K562 (cell line): ENCODE measurements around the gene FOXM1. TPM values are rescaled to one million over a fixed set of nuclear protein-coding genes. Genes with fewer than 3 reads are reported as not detected.

Experiments
- FOXK2 ChIP-seq, 2 experiments: fragments of 450-650 bp; IDR thresholded peaks in 1 of 2; conservative IDR thresholded peaks in 1 of 2; 2 replicates each; pipeline ENCODE4 v1.6.1; 2016; ENCODE audit warnings: low read depth in 2 of 2, mild to moderate bottlenecking in 1 of 2
- HDAC2 ChIP-seq: fragments of 450-650 bp; IDR thresholded peaks from 2 replicates; pipeline ENCODE4 v1.6.1; 2016; ENCODE audit warnings: mild to moderate bottlenecking
- HMG20B ChIP-seq: fragments of 250-450 bp; sonication (Bioruptor Pico); IDR thresholded peaks from 2 replicates; pipeline ENCODE4 v1.5.0; 2021; ENCODE audit warnings: mild to moderate bottlenecking
- L3MBTL2 ChIP-seq: fragments of 450-650 bp; IDR thresholded peaks from 2 replicates; pipeline ENCODE4 v1.6.1; 2016; ENCODE audit warnings: mild to moderate bottlenecking, moderate library complexity
- MED1 ChIP-seq: sonication (generic); formaldehyde crosslinking; IDR thresholded peaks from 2 replicates; pipeline ENCODE4 v1.8.1; 2023; ENCODE audit warnings: missing genetic modification reagents, borderline replicate concordance
- MTA2 ChIP-seq: fragments of 450-650 bp; IDR thresholded peaks from 2 replicates; pipeline ENCODE4 v1.6.1; 2016; ENCODE audit warnings: low read depth
- PHF8 ChIP-seq: fragments of 200-600 bp; sonication (generic); IDR thresholded peaks from 2 replicates; pipeline ENCODE4 v1.6.1; 2012; ENCODE audit warnings: mixed run types, mild to moderate bottlenecking, inconsistent platforms, low read length, moderate library complexity, borderline replicate concordance
- SIRT6 ChIP-seq: IDR thresholded peaks from one replicate; pipeline ENCODE4 v1.6.1; 2012; ENCODE audit warnings: low read depth, mild to moderate bottlenecking, control low read depth, inconsistent platforms, low read length, moderate library complexity
- TEAD4 ChIP-seq, 2 experiments: sonication (generic) in 1 of 2; formaldehyde crosslinking in 1 of 2; IDR thresholded peaks; 2 replicates each; pipeline versions ENCODE4 v1.6.1 to v1.8.0; 2012 to 2022; ENCODE audit warnings: borderline replicate concordance in 1 of 2, inconsistent platforms in 1 of 2, low read length in 1 of 2, mild to moderate bottlenecking in 1 of 2, missing genetic modification reagents in 1 of 2
- THRAP3 ChIP-seq: fragments of 450-650 bp; IDR thresholded peaks from 2 replicates; pipeline ENCODE4 v1.6.1; 2016; ENCODE audit warnings: mild to moderate bottlenecking, inconsistent platforms, borderline replicate concordance
- ZKSCAN1 ChIP-seq: fragments of 150-350 bp; IDR thresholded peaks from 2 replicates; pipeline ENCODE4 v1.6.1; 2016; ENCODE audit warnings: low read depth, low read length
- ZNF23 ChIP-seq: fragments of 250-450 bp; sonication (Bioruptor Pico); IDR thresholded peaks from 2 replicates; pipeline ENCODE4 v1.4.0; 2020; ENCODE audit warnings: mild to moderate bottlenecking
- ZNF57 ChIP-seq: fragments of 450-650 bp; formaldehyde crosslinking; IDR thresholded peaks from 2 replicates; pipeline ENCODE4 v1.4.0; 2020; ENCODE audit warnings: mild to moderate bottlenecking, moderate library complexity
- ZNF583 ChIP-seq: fragments of 250-450 bp; sonication (Bioruptor Pico); IDR thresholded peaks from 2 replicates; pipeline ENCODE4 v1.4.0; 2020
- ZNF589 ChIP-seq: fragments of 200-800 bp; sonication (Bioruptor generic); IDR thresholded peaks from 2 replicates; pipeline ENCODE4 v1.6.1; 2016; ENCODE audit warnings: low read depth, missing genetic modification characterization, missing compliant biosample characterization
- polyA plus RNA-seq, 8 experiments: library from polyadenylated mRNA; depleted of rRNA in 4 of 8; stranded (reverse) in 5 of 8; unstranded in 3 of 8; fragments of >200 nt; fragmentation: Nextera tagmentation in 2 of 8; fragmentation: Illumina TruSeq in 1 of 8; extraction: Ambion mirVana in 2 of 8; extraction: Trizol in 1 of 8; gene quantifications; 2 replicates each; pipeline versions ENCODE4 v1.2.1 to v1.2.3, GENCODE V29; 2011 to 2014; ENCODE audit warnings: inconsistent platforms in 1 of 8, missing spikeins in 1 of 8
- total RNA-seq, 7 experiments: library from RNA; depleted of rRNA in 6 of 7; stranded (reverse); fragments of >200 nt in 6 of 7; fragmentation: Illumina TruSeq in 2 of 7; extraction: Trizol in 2 of 7; gene quantifications; 2 replicates each; pipeline versions ENCODE4 v1.2.1 to v1.2.3, GENCODE V29; 2011 to 2021; ENCODE audit warnings: low replicate concordance in 1 of 7
- TF ChIP-seq, protein P1 (sequence below): fragments of 200-800 bp; sonication (Bioruptor generic); IDR thresholded peaks from 2 replicates; pipeline ENCODE4 v1.6.1; 2017; ENCODE audit warnings: missing genetic modification characterization, missing compliant biosample characterization
- TF ChIP-seq, protein P2 (sequence below): fragments of 250-450 bp; sonication (Bioruptor Pico); IDR thresholded peaks from 2 replicates; pipeline ENCODE4 v1.4.0; 2020
- TF ChIP-seq, protein P3 (sequence below): fragments of 250-450 bp; sonication (Bioruptor Pico); IDR thresholded peaks from 2 replicates; pipeline ENCODE4 v1.9.0; 2021; ENCODE audit warnings: mild to moderate bottlenecking, inconsistent platforms

Gene FOXM1
- total and polyA plus RNA-seq, 9 of the 15 experiments (the other 6 are each of a cell fraction or from before 2014, with no cell fraction given) = 8.9 to 46.9 (median 17.2) TPM

DNA sequence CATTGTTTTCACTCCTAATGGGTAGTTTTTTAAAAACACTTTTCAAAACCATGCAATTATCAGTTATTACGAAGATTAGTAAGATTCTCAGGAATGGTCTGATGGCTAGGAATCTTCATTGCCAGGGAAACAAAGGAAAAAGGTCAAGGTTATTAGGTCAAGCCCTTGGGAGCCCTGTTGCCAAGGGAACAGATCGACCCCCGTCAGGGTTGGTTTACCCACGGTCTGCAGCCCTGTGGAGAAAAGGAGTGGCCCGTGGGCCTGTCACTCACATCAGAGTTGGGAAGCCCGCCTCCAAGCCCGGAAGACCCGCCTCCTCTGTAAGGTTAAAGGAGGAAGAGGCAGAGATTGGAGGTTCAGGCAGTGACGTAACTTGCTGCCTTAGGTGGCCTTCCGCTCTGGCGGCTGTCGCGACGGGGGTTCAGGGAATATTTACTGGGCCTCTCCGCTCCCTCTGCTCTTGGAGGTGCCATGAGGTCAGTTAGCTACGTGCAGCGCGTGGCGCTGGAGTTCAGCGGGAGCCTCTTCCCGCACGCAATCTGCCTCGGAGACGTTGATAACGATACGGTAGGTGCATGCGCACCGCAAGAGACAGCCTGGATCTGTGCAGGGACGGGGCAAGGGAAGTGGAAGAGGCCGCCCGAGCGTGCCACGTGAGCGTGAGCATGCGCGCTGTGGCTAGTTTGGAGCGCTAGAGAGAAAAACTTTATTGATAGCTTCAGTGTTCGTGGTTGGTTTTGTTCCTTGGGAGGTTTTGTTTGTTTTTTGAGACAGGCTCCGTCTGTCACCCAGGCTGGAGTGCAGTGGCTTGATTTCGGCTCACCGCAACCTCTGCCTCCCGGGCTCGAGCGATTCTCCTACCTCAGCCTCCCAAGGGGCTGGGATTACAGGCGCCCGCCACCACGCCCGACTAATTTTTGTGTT, 64.4 kb downstream of the FOXM1 start, which contains the start of gene ITFG2 (continued):
- TF ChIP-seq TEAD4 (IDR thresholded peaks at IDR 0.05; ENCODE audit: low read length) = no peak
- no peak for TF ChIP-seq TEAD4 (CRISPR knock-in tag; IDR thresholded peaks at IDR 0.05; ENCODE audit: borderline replicate concordance)
- no peak for TF ChIP-seq ZNF589 (CRISPR knock-in tag)
- TF ChIP-seq SIRT6 = no peak
- TF ChIP-seq ZKSCAN1 = peak; percentile 93
- no peak for TF ChIP-seq ZNF57 (CRISPR knock-in tag)
- no peak for TF ChIP-seq ZNF583
- peak; percentile 100 for TF ChIP-seq PHF8
- TF ChIP-seq THRAP3 = no peak
- TF ChIP-seq, protein P1, sequence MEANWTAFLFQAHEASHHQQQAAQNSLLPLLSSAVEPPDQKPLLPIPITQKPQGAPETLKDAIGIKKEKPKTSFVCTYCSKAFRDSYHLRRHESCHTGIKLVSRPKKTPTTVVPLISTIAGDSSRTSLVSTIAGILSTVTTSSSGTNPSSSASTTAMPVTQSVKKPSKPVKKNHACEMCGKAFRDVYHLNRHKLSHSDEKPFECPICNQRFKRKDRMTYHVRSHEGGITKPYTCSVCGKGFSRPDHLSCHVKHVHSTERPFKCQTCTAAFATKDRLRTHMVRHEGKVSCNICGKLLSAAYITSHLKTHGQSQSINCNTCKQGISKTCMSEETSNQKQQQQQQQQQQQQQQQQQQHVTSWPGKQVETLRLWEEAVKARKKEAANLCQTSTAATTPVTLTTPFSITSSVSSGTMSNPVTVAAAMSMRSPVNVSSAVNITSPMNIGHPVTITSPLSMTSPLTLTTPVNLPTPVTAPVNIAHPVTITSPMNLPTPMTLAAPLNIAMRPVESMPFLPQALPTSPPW = peak; percentile 49
- TF ChIP-seq MTA2 = no peak
- TF ChIP-seq MED1 (CRISPR knock-in tag) = no peak
- peak; percentile 80; the same call in 1 of the 2 replicates for TF ChIP-seq HDAC2
- TF ChIP-seq L3MBTL2 = peak; percentile 81
- TF ChIP-seq, protein P2, sequence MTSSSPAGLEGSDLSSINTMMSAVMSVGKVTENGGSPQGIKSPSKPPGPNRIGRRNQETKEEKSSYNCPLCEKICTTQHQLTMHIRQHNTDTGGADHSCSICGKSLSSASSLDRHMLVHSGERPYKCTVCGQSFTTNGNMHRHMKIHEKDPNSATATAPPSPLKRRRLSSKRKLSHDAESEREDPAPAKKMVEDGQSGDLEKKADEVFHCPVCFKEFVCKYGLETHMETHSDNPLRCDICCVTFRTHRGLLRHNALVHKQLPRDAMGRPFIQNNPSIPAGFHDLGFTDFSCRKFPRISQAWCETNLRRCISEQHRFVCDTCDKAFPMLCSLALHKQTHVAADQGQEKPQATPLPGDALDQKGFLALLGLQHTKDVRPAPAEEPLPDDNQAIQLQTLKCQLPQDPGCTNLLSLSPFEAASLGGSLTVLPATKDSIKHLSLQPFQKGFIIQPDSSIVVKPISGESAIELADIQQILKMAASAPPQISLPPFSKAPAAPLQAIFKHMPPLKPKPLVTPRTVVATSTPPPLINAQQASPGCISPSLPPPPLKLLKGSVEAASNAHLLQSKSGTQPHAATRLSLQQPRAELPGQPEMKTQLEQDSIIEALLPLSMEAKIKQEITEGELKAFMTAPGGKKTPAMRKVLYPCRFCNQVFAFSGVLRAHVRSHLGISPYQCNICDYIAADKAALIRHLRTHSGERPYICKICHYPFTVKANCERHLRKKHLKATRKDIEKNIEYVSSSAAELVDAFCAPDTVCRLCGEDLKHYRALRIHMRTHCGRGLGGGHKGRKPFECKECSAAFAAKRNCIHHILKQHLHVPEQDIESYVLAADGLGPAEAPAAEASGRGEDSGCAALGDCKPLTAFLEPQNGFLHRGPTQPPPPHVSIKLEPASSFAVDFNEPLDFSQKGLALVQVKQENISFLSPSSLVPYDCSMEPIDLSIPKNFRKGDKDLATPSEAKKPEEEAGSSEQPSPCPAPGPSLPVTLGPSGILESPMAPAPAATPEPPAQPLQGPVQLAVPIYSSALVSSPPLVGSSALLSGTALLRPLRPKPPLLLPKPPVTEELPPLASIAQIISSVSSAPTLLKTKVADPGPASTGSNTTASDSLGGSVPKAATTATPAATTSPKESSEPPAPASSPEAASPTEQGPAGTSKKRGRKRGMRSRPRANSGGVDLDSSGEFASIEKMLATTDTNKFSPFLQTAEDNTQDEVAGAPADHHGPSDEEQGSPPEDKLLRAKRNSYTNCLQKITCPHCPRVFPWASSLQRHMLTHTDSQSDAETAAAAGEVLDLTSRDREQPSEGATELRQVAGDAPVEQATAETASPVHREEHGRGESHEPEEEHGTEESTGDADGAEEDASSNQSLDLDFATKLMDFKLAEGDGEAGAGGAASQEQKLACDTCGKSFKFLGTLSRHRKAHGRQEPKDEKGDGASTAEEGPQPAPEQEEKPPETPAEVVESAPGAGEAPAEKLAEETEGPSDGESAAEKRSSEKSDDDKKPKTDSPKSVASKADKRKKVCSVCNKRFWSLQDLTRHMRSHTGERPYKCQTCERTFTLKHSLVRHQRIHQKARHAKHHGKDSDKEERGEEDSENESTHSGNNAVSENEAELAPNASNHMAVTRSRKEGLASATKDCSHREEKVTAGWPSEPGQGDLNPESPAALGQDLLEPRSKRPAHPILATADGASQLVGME (CRISPR knock-in tag) = no peak
- TF ChIP-seq, protein P3, sequence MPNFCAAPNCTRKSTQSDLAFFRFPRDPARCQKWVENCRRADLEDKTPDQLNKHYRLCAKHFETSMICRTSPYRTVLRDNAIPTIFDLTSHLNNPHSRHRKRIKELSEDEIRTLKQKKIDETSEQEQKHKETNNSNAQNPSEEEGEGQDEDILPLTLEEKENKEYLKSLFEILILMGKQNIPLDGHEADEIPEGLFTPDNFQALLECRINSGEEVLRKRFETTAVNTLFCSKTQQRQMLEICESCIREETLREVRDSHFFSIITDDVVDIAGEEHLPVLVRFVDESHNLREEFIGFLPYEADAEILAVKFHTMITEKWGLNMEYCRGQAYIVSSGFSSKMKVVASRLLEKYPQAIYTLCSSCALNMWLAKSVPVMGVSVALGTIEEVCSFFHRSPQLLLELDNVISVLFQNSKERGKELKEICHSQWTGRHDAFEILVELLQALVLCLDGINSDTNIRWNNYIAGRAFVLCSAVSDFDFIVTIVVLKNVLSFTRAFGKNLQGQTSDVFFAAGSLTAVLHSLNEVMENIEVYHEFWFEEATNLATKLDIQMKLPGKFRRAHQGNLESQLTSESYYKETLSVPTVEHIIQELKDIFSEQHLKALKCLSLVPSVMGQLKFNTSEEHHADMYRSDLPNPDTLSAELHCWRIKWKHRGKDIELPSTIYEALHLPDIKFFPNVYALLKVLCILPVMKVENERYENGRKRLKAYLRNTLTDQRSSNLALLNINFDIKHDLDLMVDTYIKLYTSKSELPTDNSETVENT (CRISPR knock-in tag) = peak; percentile 43; the same call in 1 of the 2 replicates
- peak; percentile 76 for TF ChIP-seq FOXK2 (conservative IDR thresholded peaks at IDR 0.05 in 1 of 2, IDR thresholded peaks at IDR 0.05 in 1 of 2; ENCODE audit: low read depth in 2 of 2)
- no peak for TF ChIP-seq ZNF23 (CRISPR knock-in tag)
- no peak for TF ChIP-seq HMG20B
